Adipocyte (in vitro differentiated cells): Measurements from ENCODE around the gene PUM2.

Experiments used
- DNase-seq: peaks from one replicate; pipeline ENCODE4 v3.0.0-alpha.2; 2015; ENCODE audit warnings: low read depth
- H3K27me3 ChIP-seq: replicated peaks from 2 replicates; pipeline ENCODE4 v1.7.0; 2013; ENCODE audit warnings: mild to moderate bottlenecking, low read length, moderate library complexity; ENCODE audit not compliant: control insufficient read depth, insufficient read depth
- H3K36me3 ChIP-seq: 2 replicates; pipeline ENCODE4 v1.7.0; 2013; ENCODE audit warnings: low read length, mild to moderate bottlenecking, moderate library complexity; ENCODE audit not compliant: control insufficient read depth, insufficient read depth, severe bottlenecking
- H3K4me1 ChIP-seq: 2 replicates; pipeline ENCODE4 v1.7.0; 2013; ENCODE audit warnings: mild to moderate bottlenecking, low read length, moderate library complexity; ENCODE audit not compliant: control insufficient read depth, insufficient read depth
- H3K4me3 ChIP-seq: 2 replicates; pipeline ENCODE4 v1.7.0; 2013; ENCODE audit warnings: mild to moderate bottlenecking, low read length, moderate library complexity
- H3K9ac ChIP-seq: 2 replicates; pipeline ENCODE4 v1.7.0; 2013; ENCODE audit warnings: mild to moderate bottlenecking, low read length, moderate library complexity
- H3K9me3 ChIP-seq: 2 replicates; pipeline ENCODE4 v1.7.0; 2013; ENCODE audit warnings: mild to moderate bottlenecking, low read length, moderate library complexity; ENCODE audit not compliant: control insufficient read depth

PUM2 gene

GRCh38 chr2:20303966-20304365 is 46.7 kb downstream of the PUM2 start:
- H3K36me3 ChIP-seq = peaks cover 57% of the 10 kb centered on the region

GRCh38 chr2:20302019-20302418 is 48.6 kb downstream of the PUM2 start:
- Histone ChIP-seq H3K9me3 (no peaks in the 10 kb centered on the region), H3K27me3 (no peaks in the 10 kb centered on the region), H3K4me3 (no peak overlapping the region), H3K36me3 (peaks cover 56% of the 10 kb centered on the region), H3K9ac (no peak overlapping the region), H3K4me1 (no peaks in the 10 kb centered on the region)
- DNase-seq = no peak

More at GRCh38 chr2:20303966-20304365, 46.7 kb downstream of the PUM2 start:
- DNase-seq = no peak
- Histone ChIP-seq H3K9me3 (no peaks in the 10 kb centered on the region), H3K9ac (no peak overlapping the region), H3K4me1 (no peaks in the 10 kb centered on the region), H3K27me3 (no peaks in the 10 kb centered on the region), H3K4me3 (no peak overlapping the region)

- H3K36me3 ChIP-seq = peaks cover 52% of the 10 kb centered on the region
Observed at GRCh38 chr2:20300656-20301055, 50.0 kb downstream of the PUM2 start.

GRCh38 chr2:20299113-20299512 is 51.5 kb downstream of the PUM2 start:
- H3K27me3 ChIP-seq = no peaks in the 10 kb centered on the region
- no peak overlapping the region for H3K9ac ChIP-seq
- no peaks in the 10 kb centered on the region for H3K9me3 ChIP-seq
- H3K4me1 ChIP-seq = no peaks in the 10 kb centered on the region
- H3K36me3 ChIP-seq = peaks cover 52% of the 10 kb centered on the region
- no peak overlapping the region for H3K4me3 ChIP-seq
- DNase-seq = no peak

More at GRCh38 chr2:20300656-20301055, 50.0 kb downstream of the PUM2 start:
- DNase-seq = no peak
- H3K4me3 ChIP-seq = no peak overlapping the region
- no peak overlapping the region for H3K9ac ChIP-seq
- H3K27me3 ChIP-seq = no peaks in the 10 kb centered on the region
- H3K9me3 ChIP-seq = no peaks in the 10 kb centered on the region
- no peaks in the 10 kb centered on the region for H3K4me1 ChIP-seq

GRCh38 chr2:20294231-20294630 is 56.4 kb downstream of the PUM2 start:
- H3K4me1 ChIP-seq = peaks cover 8% of the 10 kb centered on the region
- H3K27me3 ChIP-seq = no peaks in the 10 kb centered on the region
- peaks cover 46% of the 10 kb centered on the region for H3K36me3 ChIP-seq
- no peaks in the 10 kb centered on the region for H3K9me3 ChIP-seq
- no peak overlapping the region for H3K9ac ChIP-seq
- H3K4me3 ChIP-seq = no peak overlapping the region
- DNase-seq = no peak

- peaks cover 38% of the 10 kb centered on the region for H3K36me3 ChIP-seq
- no peak overlapping the region for H3K9ac ChIP-seq
- no peaks in the 10 kb centered on the region for H3K27me3 ChIP-seq
- no peak for DNase-seq
- no peaks in the 10 kb centered on the region for H3K9me3 ChIP-seq
- H3K4me1 ChIP-seq = peaks cover 20% of the 10 kb centered on the region
- H3K4me3 ChIP-seq = no peak overlapping the region
Observed at GRCh38 chr2:20292984-20293383, 57.7 kb downstream of the PUM2 start.

- H3K9me3 ChIP-seq = no peaks in the 10 kb centered on the region
- H3K36me3 ChIP-seq = peaks cover 33% of the 10 kb centered on the region
- H3K4me3 ChIP-seq = no peak overlapping the region
- H3K27me3 ChIP-seq = no peaks in the 10 kb centered on the region
- no peak overlapping the region for H3K9ac ChIP-seq
- peaks cover 21% of the 10 kb centered on the region for H3K4me1 ChIP-seq
- DNase-seq = no peak
Observed at GRCh38 chr2:20291846-20292408, 58.7 kb downstream of the PUM2 start.

- H3K9me3 ChIP-seq = no peaks in the 10 kb centered on the region
- H3K4me1 ChIP-seq = peaks cover 21% of the 10 kb centered on the region
- H3K27me3 ChIP-seq = no peaks in the 10 kb centered on the region
- H3K9ac ChIP-seq = no peak overlapping the region
- H3K36me3 ChIP-seq = peaks cover 28% of the 10 kb centered on the region
- no peak overlapping the region for H3K4me3 ChIP-seq
- peak; percentile 87 for DNase-seq
Observed at GRCh38 chr2:20291106-20291564, 59.5 kb downstream of the PUM2 start.

GRCh38 chr2:20288642-20289340 is 61.9 kb downstream of the PUM2 start:
- no peak overlapping the region for H3K4me3 ChIP-seq
- peak overlapping the region; percentile 33 for H3K9ac ChIP-seq
- peak; percentile 49 for DNase-seq
- H3K36me3 ChIP-seq = peaks cover 38% of the 10 kb centered on the region
- no peaks in the 10 kb centered on the region for H3K9me3 ChIP-seq
- H3K4me1 ChIP-seq = peaks cover 21% of the 10 kb centered on the region
- H3K27me3 ChIP-seq = no peaks in the 10 kb centered on the region

- Histone ChIP-seq H3K4me3 (no peak overlapping the region), H3K36me3 (peaks cover 72% of the 10 kb centered on the region)
- peak; percentile 12 for DNase-seq
Observed at GRCh38 chr2:20282916-20283592, 67.6 kb downstream of the PUM2 start.

GRCh38 chr2:20281876-20282275 is 68.8 kb downstream of the PUM2 start:
- DNase-seq = no peak
- H3K36me3 ChIP-seq = peaks cover 71% of the 10 kb centered on the region
- H3K27me3 ChIP-seq = no peaks in the 10 kb centered on the region
- no peaks in the 10 kb centered on the region for H3K9me3 ChIP-seq
- no peak overlapping the region for H3K4me3 ChIP-seq
- no peak overlapping the region for H3K9ac ChIP-seq
- peaks cover 8% of the 10 kb centered on the region for H3K4me1 ChIP-seq

More at GRCh38 chr2:20282916-20283592, 67.6 kb downstream of the PUM2 start:
- Histone ChIP-seq H3K27me3 (no peaks in the 10 kb centered on the region), H3K4me1 (peaks cover 10% of the 10 kb centered on the region), H3K9me3 (no peaks in the 10 kb centered on the region), H3K9ac (no peak overlapping the region)
